GM06990 (cell line): ENCODE measurements around the gene RAB14.

Experiments used
- DNase-seq: peaks from one replicate; pipeline ENCODE4 v3.0.0-alpha.2; 2011; ENCODE audit not compliant: insufficient read length; ENCODE audit errors: extremely low read depth
- H3K27me3 ChIP-seq: replicated peaks from 2 replicates; pipeline ENCODE4 v1.6.0; 2011; ENCODE audit warnings: low read length; ENCODE audit not compliant: control insufficient read depth, insufficient read depth
- H3K36me3 ChIP-seq: 2 replicates; pipeline ENCODE4 v1.5.1; 2011; ENCODE audit warnings: low read length; ENCODE audit not compliant: control insufficient read depth, insufficient read depth
- H3K4me3 ChIP-seq: replicated peaks from 2 replicates; pipeline ENCODE4 v1.5.1; 2011; ENCODE audit warnings: low read depth, mild to moderate bottlenecking, control low read depth, low read length
- TF ChIP-seq, protein P1 (sequence below): IDR thresholded peaks from 2 replicates; pipeline ENCODE4 v1.5.1; 2011; ENCODE audit warnings: low read length, control low read depth, mild to moderate bottlenecking, inconsistent platforms; ENCODE audit not compliant: insufficient read depth, poor library complexity, severe bottlenecking

Gene RAB14

DNA sequence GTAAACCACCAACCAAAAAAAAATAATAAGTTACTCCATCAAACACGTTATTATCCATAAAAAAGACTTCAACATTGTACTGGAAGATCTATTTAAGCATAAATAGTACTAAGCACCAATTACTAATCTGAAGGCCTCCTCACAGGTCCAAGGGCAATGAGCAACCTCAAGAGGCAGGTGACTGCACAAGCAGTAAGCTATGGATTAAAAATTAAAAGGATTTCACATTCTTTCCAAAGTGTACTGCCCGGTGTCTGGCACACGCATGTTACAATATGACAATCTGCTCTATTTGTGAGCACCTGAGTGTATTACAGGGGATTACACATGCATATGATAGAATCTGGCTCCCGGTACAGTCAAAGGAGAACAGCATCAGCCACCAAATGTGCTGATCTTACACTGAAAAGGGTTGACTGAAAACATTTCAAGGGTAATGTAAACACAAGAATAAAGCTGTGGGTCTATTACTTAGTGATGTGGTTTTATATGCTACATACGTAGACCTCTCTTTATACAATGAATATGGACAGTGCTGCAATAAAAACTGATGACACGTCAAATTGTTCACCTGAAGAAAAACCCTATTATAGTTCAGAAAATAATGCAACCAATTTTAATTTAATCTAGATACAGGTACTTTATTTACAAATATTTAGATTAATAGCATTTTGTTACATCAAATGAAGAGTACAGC lies 22.8 kb downstream of the RAB14 start:
- H3K36me3 ChIP-seq: peaks cover 16% of the 10 kb centered on the region
- no peaks in the 10 kb centered on the region for H3K27me3 ChIP-seq
- TF ChIP-seq, protein P1, sequence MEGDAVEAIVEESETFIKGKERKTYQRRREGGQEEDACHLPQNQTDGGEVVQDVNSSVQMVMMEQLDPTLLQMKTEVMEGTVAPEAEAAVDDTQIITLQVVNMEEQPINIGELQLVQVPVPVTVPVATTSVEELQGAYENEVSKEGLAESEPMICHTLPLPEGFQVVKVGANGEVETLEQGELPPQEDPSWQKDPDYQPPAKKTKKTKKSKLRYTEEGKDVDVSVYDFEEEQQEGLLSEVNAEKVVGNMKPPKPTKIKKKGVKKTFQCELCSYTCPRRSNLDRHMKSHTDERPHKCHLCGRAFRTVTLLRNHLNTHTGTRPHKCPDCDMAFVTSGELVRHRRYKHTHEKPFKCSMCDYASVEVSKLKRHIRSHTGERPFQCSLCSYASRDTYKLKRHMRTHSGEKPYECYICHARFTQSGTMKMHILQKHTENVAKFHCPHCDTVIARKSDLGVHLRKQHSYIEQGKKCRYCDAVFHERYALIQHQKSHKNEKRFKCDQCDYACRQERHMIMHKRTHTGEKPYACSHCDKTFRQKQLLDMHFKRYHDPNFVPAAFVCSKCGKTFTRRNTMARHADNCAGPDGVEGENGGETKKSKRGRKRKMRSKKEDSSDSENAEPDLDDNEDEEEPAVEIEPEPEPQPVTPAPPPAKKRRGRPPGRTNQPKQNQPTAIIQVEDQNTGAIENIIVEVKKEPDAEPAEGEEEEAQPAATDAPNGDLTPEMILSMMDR: no peak
- DNase-seq: no peak
- no peak overlapping the region for H3K4me3 ChIP-seq

DNA sequence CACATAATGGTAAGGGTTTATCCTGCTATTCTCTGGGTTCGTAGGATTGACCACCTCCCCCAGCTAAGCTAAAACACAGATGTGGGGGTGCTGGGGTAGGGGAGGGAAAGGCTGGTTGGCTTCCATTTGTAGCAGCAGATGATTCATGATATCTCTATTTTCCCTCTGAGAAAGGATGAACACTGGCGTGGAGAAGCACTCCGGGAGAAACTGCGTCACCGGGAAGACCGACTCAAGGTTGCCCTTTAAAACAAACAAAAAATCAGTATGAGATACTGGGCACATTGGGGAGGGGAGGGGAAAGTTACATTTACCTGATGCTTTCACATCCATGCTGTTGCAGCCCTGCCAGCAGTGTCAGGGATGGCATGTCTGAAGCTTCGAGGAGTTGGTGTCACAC lies 28.2 kb downstream of the RAB14 start:
- no peak for DNase-seq
- Histone ChIP-seq H3K4me3 (no peak overlapping the region), H3K27me3 (no peaks in the 10 kb centered on the region), H3K36me3 (peaks cover 28% of the 10 kb centered on the region)
- TF ChIP-seq, protein P1: no peak

DNA sequence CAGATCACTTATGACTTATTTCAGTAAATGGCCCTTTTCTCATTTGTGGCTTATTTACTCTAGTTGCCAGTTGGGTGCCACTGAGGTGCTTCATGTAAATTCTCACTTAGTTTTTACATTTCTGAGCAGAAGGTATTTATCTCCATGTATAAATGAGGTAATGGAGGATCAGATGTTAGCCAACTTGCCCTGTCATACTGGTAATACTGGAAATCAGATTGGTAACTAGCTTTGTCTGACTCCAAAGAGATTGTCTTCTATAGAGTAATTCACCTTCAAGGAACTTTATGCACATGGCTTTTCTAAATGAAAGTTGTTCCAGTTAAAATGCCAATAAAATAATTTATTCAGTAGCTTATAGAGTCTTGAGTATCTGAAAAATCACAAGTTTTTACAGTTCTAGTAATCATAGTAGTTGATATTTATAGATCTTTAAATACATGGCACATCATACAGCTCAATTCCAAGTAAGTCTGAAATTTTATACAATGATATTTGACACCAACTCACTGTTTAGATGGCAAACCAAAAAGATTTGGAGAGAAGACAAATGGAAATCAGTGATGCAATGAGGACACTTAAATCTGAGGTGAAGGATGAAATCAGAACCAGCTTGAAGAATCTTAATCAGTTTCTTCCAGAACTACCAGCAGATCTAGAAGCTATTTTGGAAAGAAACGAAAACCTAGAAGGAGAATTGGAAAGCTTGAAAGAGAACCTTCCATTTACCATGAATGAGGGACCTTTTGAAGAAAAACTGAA lies 28.8 kb downstream of the RAB14 start:
- no peak for DNase-seq
- peaks cover 33% of the 10 kb centered on the region for H3K36me3 ChIP-seq
- TF ChIP-seq, protein P1: no peak
- no peaks in the 10 kb centered on the region for H3K27me3 ChIP-seq
- H3K4me3 ChIP-seq: no peak overlapping the region

DNA sequence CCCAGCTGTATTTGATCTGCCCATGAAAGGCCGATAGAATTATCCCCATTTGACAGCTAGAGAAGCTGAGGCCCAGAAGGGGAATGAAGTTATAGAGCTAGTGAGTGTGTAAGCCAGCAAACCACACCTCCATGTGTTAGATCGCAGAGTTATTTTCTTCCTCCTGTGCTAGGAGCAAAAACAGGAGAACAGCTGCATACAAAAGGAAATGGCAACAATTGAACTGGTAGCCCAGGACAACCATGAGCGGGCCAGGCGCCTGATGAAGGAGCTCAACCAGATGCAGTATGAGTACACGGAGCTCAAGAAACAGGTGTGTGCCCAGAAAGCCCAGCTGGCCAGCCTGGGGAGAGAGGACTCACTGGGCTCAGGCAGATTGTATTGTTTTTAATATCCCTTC lies 30.4 kb downstream of the RAB14 start:
- Histone ChIP-seq H3K36me3 (peaks cover 30% of the 10 kb centered on the region), H3K4me3 (no peak overlapping the region), H3K27me3 (no peaks in the 10 kb centered on the region)
- DNase-seq: no peak
- TF ChIP-seq, protein P1: no peak

DNA sequence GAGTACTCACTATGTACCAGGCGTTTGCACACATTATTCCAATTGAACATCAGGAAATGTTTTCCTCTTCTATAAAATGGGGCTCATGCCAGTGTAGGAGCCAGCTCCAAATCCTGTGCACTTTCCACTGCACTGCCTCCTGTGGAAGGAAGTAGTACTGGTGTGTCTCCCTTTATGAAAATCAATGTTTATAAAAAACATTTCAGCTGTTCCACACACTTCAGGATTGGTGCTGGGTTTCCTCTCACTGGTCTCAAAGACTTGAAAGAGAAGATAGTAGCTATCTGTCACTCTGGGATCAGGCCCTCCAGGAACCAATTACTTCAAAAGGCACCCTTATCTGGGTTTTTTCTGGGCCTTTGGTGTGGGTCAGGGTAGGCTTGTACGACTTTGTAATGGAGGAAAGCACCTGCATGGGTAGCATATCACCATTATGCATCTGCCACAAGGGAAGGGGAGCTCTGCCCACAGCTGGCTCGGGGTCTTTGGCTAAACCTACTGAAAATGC lies 32.5 kb downstream of the RAB14 start:
- peaks cover 24% of the 10 kb centered on the region for H3K36me3 ChIP-seq
- DNase-seq: no peak
- TF ChIP-seq, protein P1: peak; percentile 34
- H3K4me3 ChIP-seq: no peak overlapping the region
- no peaks in the 10 kb centered on the region for H3K27me3 ChIP-seq
